Peyer's patch (tissue), 4 donors: Measurements from ENCODE around the gene HMCN1. TPM values are rescaled to one million over a fixed set of nuclear protein-coding genes. Genes with fewer than 3 reads are reported as not detected.

ENCODE experiments used
- DNase-seq, 3 donors: peaks; one replicate each; pipeline ENCODE4 v3.0.0-alpha.2; 2017 to 2019
- H3K27ac ChIP-seq, 4 donors: fragments of 200-600 bp; sonication (generic); one replicate each; pipeline ENCODE4 v1.5.1; 2016 to 2019
- H3K27me3 ChIP-seq, 2 donors: fragments of 200-600 bp; sonication (generic); one replicate each; pipeline ENCODE4 v1.5.1; 2019
- H3K36me3 ChIP-seq, 3 donors: fragments of 200-600 bp; sonication (generic); one replicate each; pipeline ENCODE4 v1.5.1; 2016 to 2019
- H3K4me1 ChIP-seq, 4 donors: fragments of 200-600 bp; sonication (generic); one replicate each; pipeline ENCODE4 v1.5.1; 2016 to 2019
- H3K4me3 ChIP-seq, 4 donors: fragments of 200-600 bp; sonication (generic); 1 replicate in 3 of 4; 2 replicates in 1 of 4; pipeline ENCODE4 v1.5.1; 2016 to 2019; ENCODE audit warnings: mild to moderate bottlenecking in 1 of 4
- H3K9me3 ChIP-seq, 4 donors: fragments of 200-600 bp; sonication (generic); one replicate each; pipeline ENCODE4 v1.5.1; 2016 to 2019; ENCODE audit warnings: mild to moderate bottlenecking in 1 of 4
- CTCF ChIP-seq, 6 experiments: fragments of 450-650 bp in 4 of 6; fragments of 200-600 bp in 2 of 6; sonication (generic) in 1 of 6; IDR thresholded peaks; one replicate each; pipeline ENCODE4 v1.5.1; 2017 to 2019; ENCODE audit warnings: antibody characterized with exemption in 6 of 6, mild to moderate bottlenecking in 3 of 6, moderate library complexity in 1 of 6
- POLR2A ChIP-seq, 2 donors: fragments of 450-650 bp; IDR thresholded peaks; one replicate each; pipeline ENCODE4 v1.5.1; 2017; ENCODE audit warnings: antibody characterized with exemption in 2 of 2, mild to moderate bottlenecking in 2 of 2, moderate library complexity in 2 of 2
- total RNA-seq, 4 donors: library from RNA; depleted of rRNA; stranded (reverse); fragments of >200 nt; gene quantifications; one replicate each; pipeline ENCODE4 v1.1.0, GENCODE V29; 2016

HMCN1 gene
- total RNA-seq, 4 donors from 2014 or later: 1.5 to 18.2 (median 7.1) TPM

- no peak for TF ChIP-seq POLR2A (IDR thresholded peaks at IDR 0.05)
- TF ChIP-seq CTCF (IDR thresholded peaks at IDR 0.05): no peak
- Histone ChIP-seq H3K36me3 (no peaks in the 10 kb centered on the region), H3K4me3 (no peak overlapping the region), H3K27ac (no peak overlapping the region), H3K4me1 (no peaks in the 10 kb centered on the region), H3K9me3 (no peaks in the 10 kb centered on the region), H3K27me3 (no peaks in the 10 kb centered on the region)
- no peak for DNase-seq
Measured at GRCh38 chr1:185894791-185895190, 160.6 kb downstream of the HMCN1 start.

GRCh38 chr1:185895208-185895900 is 161.2 kb downstream of the HMCN1 start:
- Histone ChIP-seq H3K9me3 (no peaks in the 10 kb centered on the region), H3K4me1 (no peaks in the 10 kb centered on the region), H3K27me3 (no peaks in the 10 kb centered on the region), H3K27ac (no peak overlapping the region), H3K4me3 (no peak overlapping the region), H3K36me3 (no peaks in the 10 kb centered on the region)
- DNase-seq: no peak
- TF ChIP-seq CTCF (IDR thresholded peaks at IDR 0.05) (no peak), POLR2A (IDR thresholded peaks at IDR 0.05) (no peak)

GRCh38 chr1:185896863-185897262 is 162.7 kb downstream of the HMCN1 start:
- Histone ChIP-seq H3K9me3 (no peaks in the 10 kb centered on the region), H3K36me3 (no peaks in the 10 kb centered on the region), H3K27ac (no peak overlapping the region), H3K4me3 (no peak overlapping the region), H3K27me3 (no peaks in the 10 kb centered on the region), H3K4me1 (no peaks in the 10 kb centered on the region)
- no peak for TF ChIP-seq CTCF (IDR thresholded peaks at IDR 0.05)
- no peak for TF ChIP-seq POLR2A (IDR thresholded peaks at IDR 0.05)
- no peak for DNase-seq

- Histone ChIP-seq H3K36me3 (no peaks in the 10 kb centered on the region), H3K27me3 (no peaks in the 10 kb centered on the region), H3K4me3 (no peak overlapping the region), H3K27ac (no peak overlapping the region), H3K4me1 (no peaks in the 10 kb centered on the region), H3K9me3 (no peaks in the 10 kb centered on the region)
- TF ChIP-seq CTCF (IDR thresholded peaks at IDR 0.05) (no peak), POLR2A (IDR thresholded peaks at IDR 0.05) (no peak)
- no peak for DNase-seq
Measured at GRCh38 chr1:185906186-185906585, 172.0 kb downstream of the HMCN1 start.

GRCh38 chr1:185907246-185907645 is 173.1 kb downstream of the HMCN1 start:
- Histone ChIP-seq H3K4me3 (no peak overlapping the region), H3K9me3 (no peaks in the 10 kb centered on the region), H3K4me1 (no peaks in the 10 kb centered on the region), H3K36me3 (no peaks in the 10 kb centered on the region), H3K27me3 (no peaks in the 10 kb centered on the region), H3K27ac (no peak overlapping the region)
- no peak for TF ChIP-seq POLR2A (IDR thresholded peaks at IDR 0.05)
- TF ChIP-seq CTCF (IDR thresholded peaks at IDR 0.05): no peak
- DNase-seq: no peak

GRCh38 chr1:185911978-185912377 is 177.8 kb downstream of the HMCN1 start:
- H3K4me3 ChIP-seq: no peak overlapping the region
- no peaks in the 10 kb centered on the region for H3K9me3 ChIP-seq
- H3K27ac ChIP-seq: no peak overlapping the region
- no peak for TF ChIP-seq POLR2A (IDR thresholded peaks at IDR 0.05)
- no peak for TF ChIP-seq CTCF (IDR thresholded peaks at IDR 0.05)
- H3K4me1 ChIP-seq: no peaks in the 10 kb centered on the region
- H3K36me3 ChIP-seq: no peaks in the 10 kb centered on the region
- H3K27me3 ChIP-seq: no peaks in the 10 kb centered on the region
- no peak for DNase-seq
